ENCODE data around the gene FGFRL1.

Gene FGFRL1

DNA sequence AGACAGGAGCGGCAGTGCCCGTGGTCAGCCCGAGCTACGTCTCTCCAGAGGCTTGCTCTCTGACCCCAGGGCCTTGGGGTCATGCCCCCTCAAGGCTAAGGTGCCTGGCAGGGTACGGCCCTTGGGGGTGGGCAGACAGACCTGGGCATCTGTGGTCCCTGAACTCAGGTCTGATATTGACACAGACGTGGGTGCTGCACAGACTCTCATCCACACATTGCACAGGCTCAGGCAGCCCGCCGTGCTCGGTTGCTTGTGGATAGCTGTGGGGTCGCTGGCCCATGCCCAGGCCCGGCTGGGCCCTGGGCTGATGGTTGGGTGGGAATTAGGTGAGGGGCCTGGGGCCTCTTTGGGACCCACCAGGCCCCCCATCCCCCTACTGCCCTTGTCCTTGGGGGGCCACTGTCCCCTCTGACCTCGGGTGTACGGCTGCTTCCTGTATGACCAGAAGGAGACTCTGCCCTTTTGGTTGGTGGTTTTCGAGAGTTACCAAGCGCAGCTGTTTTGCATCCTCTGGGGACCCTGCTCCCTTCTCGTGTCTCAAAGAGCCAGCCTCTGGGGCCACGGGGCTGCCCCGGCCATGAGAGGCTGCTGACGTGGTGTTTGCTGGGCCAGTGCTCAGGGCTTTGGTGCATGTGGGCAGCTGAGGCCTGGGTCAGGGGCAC is 10.1 kb downstream of the FGFRL1 start:
- in situ Hi-C loops (cut with MboI; ENCODE audit: low sequenced_read_pairs) = no loop called here

DNA sequence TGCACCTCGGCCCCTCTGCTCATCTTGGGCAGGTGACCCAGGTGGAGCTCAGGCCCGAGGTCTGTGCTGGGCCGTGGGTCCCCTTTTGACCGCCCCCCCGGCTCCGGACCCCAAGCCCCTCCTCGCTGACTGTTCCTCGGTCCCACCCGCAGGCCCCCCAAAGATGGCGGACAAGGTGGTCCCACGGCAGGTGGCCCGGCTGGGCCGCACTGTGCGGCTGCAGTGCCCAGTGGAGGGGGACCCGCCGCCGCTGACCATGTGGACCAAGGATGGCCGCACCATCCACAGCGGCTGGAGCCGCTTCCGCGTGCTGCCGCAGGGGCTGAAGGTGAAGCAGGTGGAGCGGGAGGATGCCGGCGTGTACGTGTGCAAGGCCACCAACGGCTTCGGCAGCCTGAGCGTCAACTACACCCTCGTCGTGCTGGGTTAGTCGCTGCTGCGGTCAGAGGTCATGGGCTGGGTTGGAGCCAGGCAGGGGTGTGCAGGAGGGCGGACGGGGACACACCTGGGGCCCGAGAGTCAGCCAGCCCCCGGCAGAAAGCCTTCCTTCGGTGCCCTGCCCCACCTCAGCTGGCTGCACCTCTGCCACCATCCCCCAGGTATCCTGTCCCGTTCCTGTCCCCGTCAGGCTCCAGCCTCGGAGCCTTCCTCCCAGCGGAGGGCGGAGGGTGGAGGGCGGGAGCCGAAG is 10.8 kb downstream of the FGFRL1 start:
- in situ Hi-C loops (cut with MboI; ENCODE audit: low sequenced_read_pairs) = no loop called here

GRCh38 chr4:1022739-1023066 is 11.3 kb downstream of the FGFRL1 start:
- in situ Hi-C loops (cut with MboI; ENCODE audit: low sequenced_read_pairs) = no loop called here

- in situ Hi-C loops (cut with MboI; ENCODE audit: low sequenced_read_pairs) = no loop called here
Observed at GRCh38 chr4:1023075-1023640, 11.7 kb downstream of the FGFRL1 start.

DNA sequence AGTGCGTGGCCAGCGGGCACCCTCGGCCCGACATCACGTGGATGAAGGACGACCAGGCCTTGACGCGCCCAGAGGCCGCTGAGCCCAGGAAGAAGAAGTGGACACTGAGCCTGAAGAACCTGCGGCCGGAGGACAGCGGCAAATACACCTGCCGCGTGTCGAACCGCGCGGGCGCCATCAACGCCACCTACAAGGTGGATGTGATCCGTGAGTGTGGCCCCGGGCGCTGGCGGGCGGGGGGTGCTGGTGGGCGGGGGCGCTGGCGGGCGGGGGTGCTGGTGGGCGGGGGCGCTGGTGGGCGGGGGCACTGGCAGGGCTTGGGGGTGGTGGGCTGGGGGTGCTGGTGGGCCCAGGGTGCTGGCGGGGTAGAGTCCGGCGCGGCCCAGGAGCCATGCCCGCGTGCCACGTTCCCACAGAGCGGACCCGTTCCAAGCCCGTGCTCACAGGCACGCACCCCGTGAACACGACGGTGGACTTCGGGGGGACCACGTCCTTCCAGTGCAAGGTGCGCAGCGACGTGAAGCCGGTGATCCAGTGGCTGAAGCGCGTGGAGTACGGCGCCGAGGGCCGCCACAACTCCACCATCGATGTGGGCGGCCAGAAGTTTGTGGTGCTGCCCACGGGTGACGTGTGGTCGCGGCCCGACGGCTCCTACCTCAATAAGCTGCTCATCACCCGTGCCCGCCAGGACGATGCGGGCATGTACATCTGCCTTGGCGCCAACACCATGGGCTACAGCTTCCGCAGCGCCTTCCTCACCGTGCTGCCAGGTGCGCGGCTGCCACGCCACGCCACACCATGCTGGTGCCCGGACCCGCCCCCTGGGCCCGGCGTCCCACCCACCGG is 12.7 kb downstream of the FGFRL1 start:
- in situ Hi-C loops (cut with MboI; ENCODE audit: low sequenced_read_pairs) = no loop called here

DNA sequence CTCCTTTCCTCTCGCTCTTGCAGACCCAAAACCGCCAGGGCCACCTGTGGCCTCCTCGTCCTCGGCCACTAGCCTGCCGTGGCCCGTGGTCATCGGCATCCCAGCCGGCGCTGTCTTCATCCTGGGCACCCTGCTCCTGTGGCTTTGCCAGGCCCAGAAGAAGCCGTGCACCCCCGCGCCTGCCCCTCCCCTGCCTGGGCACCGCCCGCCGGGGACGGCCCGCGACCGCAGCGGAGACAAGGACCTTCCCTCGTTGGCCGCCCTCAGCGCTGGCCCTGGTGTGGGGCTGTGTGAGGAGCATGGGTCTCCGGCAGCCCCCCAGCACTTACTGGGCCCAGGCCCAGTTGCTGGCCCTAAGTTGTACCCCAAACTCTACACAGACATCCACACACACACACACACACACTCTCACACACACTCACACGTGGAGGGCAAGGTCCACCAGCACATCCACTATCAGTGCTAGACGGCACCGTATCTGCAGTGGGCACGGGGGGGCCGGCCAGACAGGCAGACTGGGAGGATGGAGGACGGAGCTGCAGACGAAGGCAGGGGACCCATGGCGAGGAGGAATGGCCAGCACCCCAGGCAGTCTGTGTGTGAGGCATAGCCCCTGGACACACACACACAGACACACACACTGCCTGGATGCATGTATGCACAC is 13.6 kb downstream of the FGFRL1 start:
- in situ Hi-C loops (cut with MboI; ENCODE audit: low sequenced_read_pairs) = no loop called here

- in situ Hi-C loops (cut with MboI; ENCODE audit: low sequenced_read_pairs) = no loop called here
Observed at GRCh38 chr4:1026115-1026514, 14.7 kb downstream of the FGFRL1 start.

- in situ Hi-C loops (cut with MboI; ENCODE audit: low sequenced_read_pairs) = no loop called here
Observed at GRCh38 chr4:1027219-1027914, 15.9 kb downstream of the FGFRL1 start.

DNA sequence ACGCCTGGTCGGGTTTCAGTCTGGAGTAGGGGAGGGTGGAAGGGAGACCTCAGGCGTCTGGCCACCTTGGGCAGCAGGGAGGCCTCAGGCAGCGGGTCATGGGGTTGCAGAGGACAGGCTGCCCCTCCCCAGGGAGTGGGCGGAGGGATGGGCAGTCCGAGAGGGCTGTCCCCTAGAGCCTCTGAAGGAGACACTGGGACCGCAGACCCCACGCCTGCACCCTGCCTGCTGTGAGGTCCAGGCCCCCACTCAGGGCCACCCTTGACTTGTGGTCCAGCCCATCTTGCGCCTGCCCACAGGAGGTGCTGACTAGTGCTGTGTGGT is 16.5 kb downstream of the FGFRL1 start:
- in situ Hi-C loops (cut with MboI; ENCODE audit: low sequenced_read_pairs) = no loop called here

- in situ Hi-C loops (cut with MboI; ENCODE audit: low sequenced_read_pairs) = no loop called here
Observed at GRCh38 chr4:1028574-1029220, 17.3 kb downstream of the FGFRL1 start.

- in situ Hi-C loops (cut with MboI; ENCODE audit: low sequenced_read_pairs) = no loop called here
Observed at GRCh38 chr4:1029529-1029928, 18.1 kb downstream of the FGFRL1 start.

DNA sequence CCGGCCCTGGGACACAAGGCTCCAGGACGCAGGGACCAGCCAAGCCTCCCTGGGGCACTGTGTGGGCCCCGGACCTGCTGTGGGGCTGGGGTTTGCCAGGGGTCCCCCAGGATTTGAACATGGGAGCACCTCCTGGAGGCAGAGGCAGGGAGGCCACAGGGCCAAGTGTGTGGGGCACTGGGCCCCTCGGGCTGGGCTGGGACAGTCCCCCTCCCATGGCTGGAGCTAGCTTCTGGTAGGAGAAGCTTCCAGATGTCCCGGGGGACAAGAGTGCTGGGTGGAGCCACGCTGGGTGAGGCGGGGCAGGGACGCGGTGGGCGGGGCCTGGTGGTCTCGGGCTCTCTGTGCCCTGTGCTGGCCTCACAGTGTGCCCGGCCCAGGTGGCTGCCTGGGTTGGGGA is 18.6 kb downstream of the FGFRL1 start:
- in situ Hi-C loops (cut with MboI; ENCODE audit: low sequenced_read_pairs) = no loop called here

DNA sequence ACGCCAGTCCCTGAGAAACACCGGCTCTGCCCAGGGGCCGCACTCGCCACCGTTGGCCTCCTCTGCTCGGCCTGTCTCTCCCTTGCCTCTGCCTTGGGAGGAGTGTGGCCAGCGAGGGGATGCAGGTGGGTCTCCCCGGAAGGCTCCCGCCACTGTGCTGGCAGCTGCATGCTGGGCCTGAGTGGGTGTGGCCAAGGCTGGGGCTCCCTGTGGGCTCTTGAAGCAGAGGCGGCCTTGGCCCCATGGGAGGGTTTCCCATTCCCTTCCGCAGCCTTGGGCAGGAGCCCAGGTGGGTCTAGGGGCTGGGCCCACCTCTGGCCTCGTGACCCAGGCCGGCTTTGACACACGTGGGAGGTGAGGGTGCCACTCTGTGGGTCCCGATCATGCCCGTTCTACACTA is 19.1 kb downstream of the FGFRL1 start:
- in situ Hi-C loops (cut with MboI; ENCODE audit: low sequenced_read_pairs) = no loop called here

- in situ Hi-C loops (cut with MboI; ENCODE audit: low sequenced_read_pairs) = no loop called here
Observed at GRCh38 chr4:1031346-1031745, 19.9 kb downstream of the FGFRL1 start.

DNA sequence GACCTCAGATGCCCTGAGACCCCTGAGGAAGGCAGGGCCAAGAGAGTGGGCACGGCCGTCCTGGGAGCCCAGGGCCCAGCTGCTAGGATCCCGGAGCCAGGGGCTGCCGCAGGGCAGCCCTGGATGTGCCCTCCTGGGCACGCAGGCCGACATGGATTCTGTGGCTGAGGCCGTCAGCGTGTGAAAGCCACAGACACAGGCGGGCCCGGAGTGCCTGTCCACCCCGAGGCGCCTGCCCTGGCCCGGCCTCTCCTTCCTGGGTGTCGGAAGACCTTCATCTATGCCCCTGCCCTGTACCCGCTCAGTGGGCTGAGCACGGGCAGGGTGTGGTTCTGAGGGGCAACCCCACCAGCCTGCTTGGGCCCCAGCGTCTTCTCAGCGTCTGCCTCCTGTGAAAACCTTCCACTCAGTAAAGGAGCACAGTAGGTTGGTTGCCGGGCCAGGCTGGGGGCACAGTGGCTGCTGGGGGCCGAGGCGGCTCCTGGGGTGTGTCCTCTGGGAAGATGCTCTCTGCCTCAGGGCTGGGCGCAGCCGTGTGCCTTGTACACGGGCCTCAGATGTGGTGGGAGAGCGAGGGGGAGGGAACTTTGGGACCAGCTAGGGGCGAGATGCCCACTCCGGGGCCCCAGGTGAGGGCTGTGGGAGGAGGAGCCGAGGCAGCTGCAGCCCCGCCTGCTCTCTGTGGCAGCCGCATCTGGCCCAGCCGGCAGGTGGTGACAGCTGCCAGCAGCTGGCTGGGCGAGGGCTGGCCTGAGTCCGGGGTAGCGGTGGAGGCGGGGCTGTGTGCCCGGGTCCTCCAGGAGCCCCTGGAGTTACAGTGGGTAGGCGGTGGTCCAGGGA is 20.8 kb downstream of the FGFRL1 start:
- in situ Hi-C loops (cut with MboI; ENCODE audit: low sequenced_read_pairs) = no loop called here

- in situ Hi-C loops (cut with MboI; ENCODE audit: low sequenced_read_pairs) = no loop called here
Observed at GRCh38 chr4:1032861-1033260, 21.4 kb downstream of the FGFRL1 start.

GRCh38 chr4:1033840-1034551 is 22.6 kb downstream of the FGFRL1 start:
- in situ Hi-C loops (cut with MboI; ENCODE audit: low sequenced_read_pairs) = no loop called here

DNA sequence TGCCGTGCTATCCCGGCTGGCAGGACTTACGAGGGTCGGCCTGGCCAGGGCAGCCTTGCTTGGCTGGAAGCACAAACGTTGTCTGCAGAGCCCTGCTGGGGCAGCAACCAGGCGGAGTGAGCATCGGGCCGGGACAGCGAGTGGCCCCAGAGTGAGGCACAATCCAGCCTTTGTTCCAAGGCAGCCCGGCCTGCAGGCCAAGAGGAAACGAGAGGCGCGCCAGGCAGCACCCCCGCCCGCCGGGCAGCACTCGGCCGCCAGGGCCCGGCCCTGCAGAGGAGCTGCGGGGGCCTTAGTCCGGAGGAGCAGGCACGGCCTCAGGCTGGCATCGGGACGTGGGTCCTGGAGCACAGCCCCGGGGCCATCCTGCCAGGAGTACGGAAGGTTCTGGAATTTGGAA is 24.1 kb downstream of the FGFRL1 start:
- in situ Hi-C loops (cut with MboI; ENCODE audit: low sequenced_read_pairs) = no loop called here

GRCh38 chr4:1036095-1036494 is 24.7 kb downstream of the FGFRL1 start:
- in situ Hi-C loops (cut with MboI; ENCODE audit: low sequenced_read_pairs) = no loop called here

Measured in HL-60/S4 treated with retinoic acid at 250 ng/mL for 4 days and 3 days (cell line).